Measurements from ENCODE around the gene SIM2.

The SIM2 gene

DNA sequence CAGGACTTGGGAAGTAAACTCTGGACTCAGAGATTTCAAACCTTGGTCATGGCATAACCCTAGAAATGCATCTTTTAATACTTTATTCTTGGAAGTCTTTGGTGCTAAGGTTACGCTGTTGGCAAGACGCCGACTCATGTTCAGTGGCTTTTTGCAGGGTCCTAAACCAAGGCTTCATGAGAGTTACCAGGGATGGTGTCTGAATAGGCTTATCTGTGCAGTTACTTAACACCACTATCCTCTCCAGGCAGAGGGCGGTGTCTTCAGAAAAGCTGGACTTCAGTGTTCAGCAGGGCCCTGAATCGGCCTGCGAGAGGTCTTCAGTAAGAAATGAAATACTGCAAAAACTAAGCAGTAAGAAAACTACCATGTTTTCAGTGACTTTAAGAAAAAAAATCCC, 58.3 kb downstream of the SIM2 start:
- in situ Hi-C loops (cut with MboI; ENCODE audit: low pct_unique_long_range_greater_than_20kb, low sequenced_read_pairs, unreplicated experiment) = loop anchor here (25.0 kb wide), 1 partner anchor 95 kb away; no protein-coding TSS in a partner anchor
- TF ChIP-seq, protein P1, sequence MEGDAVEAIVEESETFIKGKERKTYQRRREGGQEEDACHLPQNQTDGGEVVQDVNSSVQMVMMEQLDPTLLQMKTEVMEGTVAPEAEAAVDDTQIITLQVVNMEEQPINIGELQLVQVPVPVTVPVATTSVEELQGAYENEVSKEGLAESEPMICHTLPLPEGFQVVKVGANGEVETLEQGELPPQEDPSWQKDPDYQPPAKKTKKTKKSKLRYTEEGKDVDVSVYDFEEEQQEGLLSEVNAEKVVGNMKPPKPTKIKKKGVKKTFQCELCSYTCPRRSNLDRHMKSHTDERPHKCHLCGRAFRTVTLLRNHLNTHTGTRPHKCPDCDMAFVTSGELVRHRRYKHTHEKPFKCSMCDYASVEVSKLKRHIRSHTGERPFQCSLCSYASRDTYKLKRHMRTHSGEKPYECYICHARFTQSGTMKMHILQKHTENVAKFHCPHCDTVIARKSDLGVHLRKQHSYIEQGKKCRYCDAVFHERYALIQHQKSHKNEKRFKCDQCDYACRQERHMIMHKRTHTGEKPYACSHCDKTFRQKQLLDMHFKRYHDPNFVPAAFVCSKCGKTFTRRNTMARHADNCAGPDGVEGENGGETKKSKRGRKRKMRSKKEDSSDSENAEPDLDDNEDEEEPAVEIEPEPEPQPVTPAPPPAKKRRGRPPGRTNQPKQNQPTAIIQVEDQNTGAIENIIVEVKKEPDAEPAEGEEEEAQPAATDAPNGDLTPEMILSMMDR (IDR thresholded peaks at IDR 0.05; ENCODE audit: extremely low read depth, insufficient read depth, missing control alignments) = no peak
- DNase-seq (ENCODE audit: low spot score) = no peak

DNA sequence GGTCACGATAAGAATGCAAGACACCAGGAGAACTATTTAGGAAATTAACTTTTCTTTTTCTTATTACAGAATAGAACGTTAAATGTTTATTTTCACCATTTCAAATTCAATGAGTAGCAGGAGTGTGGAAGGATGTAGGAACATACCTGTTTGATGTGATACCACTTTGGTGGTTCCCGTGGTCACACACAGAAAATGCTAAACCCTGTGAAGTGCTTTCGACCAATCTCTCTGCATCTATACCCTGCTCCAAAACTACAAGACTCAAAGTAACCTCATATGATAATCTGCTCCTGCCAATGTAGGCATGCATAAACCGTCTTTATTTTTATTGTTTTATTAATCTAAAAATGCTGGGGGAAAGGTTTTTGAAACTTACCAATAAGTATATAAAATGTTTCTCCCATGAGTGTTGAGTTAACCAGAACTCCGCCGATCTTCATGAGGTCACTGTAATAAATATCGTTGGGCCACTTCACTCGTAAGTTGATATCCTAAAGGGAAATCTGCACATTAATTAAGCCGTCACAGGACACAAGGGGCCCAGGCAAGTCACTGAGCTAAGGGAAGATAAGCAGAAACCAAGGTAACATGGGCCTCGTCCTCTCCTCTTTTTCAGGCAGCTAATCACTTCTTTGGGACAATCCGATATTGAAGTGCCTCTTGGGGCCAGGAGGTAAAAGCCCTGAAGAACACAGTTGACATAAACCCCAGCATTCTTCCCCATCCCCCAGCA, 60.6 kb downstream of the SIM2 start:
- no peak for DNase-seq (ENCODE audit: low spot score)
- TF ChIP-seq, protein P1 (IDR thresholded peaks at IDR 0.05; ENCODE audit: extremely low read depth, insufficient read depth, missing control alignments) = no peak
- in situ Hi-C loops (cut with MboI; ENCODE audit: low pct_unique_long_range_greater_than_20kb, low sequenced_read_pairs, unreplicated experiment) = loop anchor here (25.0 kb wide), 1 partner anchor 97 kb away; no protein-coding TSS in a partner anchor

DNA sequence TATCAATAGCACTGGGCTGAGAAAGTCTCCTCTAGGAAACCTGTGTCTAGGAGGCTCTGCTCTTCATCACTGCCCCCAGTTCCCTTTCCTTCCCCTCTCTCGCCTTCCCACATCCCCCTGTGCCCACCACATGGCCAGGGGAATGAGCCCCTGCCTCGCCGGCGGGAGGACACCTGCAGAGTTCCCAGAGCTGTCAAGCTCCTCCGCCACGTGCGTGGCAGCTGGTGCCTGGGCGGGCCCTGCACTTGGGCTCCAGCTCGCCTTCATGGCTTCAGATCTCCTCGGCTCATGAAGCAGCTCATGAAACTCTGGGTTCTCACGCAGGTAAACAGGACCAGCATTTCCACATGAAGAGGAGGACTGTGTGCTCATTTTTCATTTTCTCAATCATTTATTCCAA, 62.8 kb downstream of the SIM2 start:
- in situ Hi-C loops (cut with MboI; ENCODE audit: low pct_unique_long_range_greater_than_20kb, low sequenced_read_pairs, unreplicated experiment) = loop anchor here (25.0 kb wide), 1 partner anchor 99 kb away; no protein-coding TSS in a partner anchor
- TF ChIP-seq, protein P1 (IDR thresholded peaks at IDR 0.05; ENCODE audit: extremely low read depth, insufficient read depth, missing control alignments) = no peak
- DNase-seq (ENCODE audit: low spot score) = no peak

DNA sequence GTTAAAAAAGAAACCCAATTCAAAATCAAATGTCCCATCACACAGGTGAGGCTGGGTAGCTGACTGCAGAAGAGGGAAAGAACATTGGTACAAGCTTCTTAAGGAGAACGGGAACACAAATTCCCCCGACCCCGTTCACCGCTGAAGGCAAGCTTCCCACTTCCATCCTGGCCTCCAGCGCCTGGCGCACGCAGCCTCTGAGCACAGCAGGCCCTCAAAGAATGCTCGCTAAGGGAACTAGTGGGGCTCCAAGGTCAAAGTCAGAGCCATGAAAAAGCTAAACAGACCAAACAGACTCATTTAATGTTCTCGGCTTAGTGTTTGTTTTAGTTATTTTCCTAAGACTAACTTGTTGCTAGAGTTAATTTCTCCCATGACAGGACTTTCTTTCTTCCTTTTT, 63.7 kb downstream of the SIM2 start:
- DNase-seq (ENCODE audit: low spot score) = no peak
- TF ChIP-seq, protein P1 (IDR thresholded peaks at IDR 0.05; ENCODE audit: extremely low read depth, insufficient read depth, missing control alignments) = no peak
- in situ Hi-C loops (cut with MboI; ENCODE audit: low pct_unique_long_range_greater_than_20kb, low sequenced_read_pairs, unreplicated experiment) = loop anchor here (25.0 kb wide), 1 partner anchor 100 kb away; no protein-coding TSS in a partner anchor

DNA sequence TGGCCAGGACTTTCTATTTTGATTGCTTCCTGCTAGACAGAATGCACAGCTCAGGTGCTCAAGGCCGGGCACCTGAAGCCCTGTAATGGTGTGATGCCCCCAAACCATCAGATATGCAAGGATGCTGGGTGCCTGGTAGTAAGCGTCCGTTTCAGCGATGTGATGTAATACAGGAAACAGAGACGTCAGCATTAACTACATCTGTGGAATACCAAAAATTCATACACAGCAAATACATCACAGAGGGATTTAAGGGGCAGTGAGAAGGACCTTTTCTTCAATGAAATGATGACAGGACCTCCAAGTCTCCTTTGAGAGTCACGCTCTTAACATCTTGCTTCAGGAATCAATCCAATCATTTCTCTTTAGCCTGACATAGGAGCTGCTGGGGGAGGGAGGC, 64.4 kb downstream of the SIM2 start:
- TF ChIP-seq, protein P1 (IDR thresholded peaks at IDR 0.05; ENCODE audit: extremely low read depth, insufficient read depth, missing control alignments) = no peak
- in situ Hi-C loops (cut with MboI; ENCODE audit: low pct_unique_long_range_greater_than_20kb, low sequenced_read_pairs, unreplicated experiment) = loop anchor here (25.0 kb wide), 1 partner anchor 101 kb away; no protein-coding TSS in a partner anchor
- DNase-seq (ENCODE audit: low spot score) = no peak

DNA sequence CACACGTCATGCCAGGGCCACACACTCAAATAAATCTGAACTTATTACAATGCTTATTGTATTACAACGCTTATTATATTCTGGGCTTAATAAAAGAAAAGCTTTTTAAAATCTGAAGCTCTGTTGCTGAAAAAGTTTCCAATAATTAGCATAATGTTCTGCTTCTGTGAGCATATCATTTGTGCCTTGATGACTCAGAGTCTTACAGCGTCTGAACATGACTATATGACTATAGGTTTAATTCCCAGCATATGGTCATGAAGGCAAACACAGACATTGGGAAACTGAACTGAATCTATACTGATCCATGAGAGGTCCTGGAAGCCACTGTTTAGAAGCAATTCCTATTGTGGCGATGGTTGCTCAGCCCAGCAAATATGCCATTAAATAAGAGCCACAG, 66.3 kb downstream of the SIM2 start:
- no peak for DNase-seq (ENCODE audit: low spot score)
- in situ Hi-C loops (cut with MboI; ENCODE audit: low pct_unique_long_range_greater_than_20kb, low sequenced_read_pairs, unreplicated experiment) = loop anchor here (25.0 kb wide), 1 partner anchor 103 kb away; no protein-coding TSS in a partner anchor
- TF ChIP-seq, protein P1 (IDR thresholded peaks at IDR 0.05; ENCODE audit: extremely low read depth, insufficient read depth, missing control alignments) = no peak
